ENCODE data around the gene STARD5. TPM values are rescaled to one million over a fixed set of nuclear protein-coding genes. Genes with fewer than 3 reads are reported as not detected.
A peak's percentile ranks its signal among the peaks of the same experiment; 100 is the strongest.
"Not testable (repeated sequence)": the region's sequence is repeated elsewhere in the genome, so short reads cannot be mapped to it uniquely, and the experiment has no call there.

The STARD5 gene
- total RNA-seq, 1 donor from 2014 or later = 17.1 TPM

GRCh38 chr15:81337241-81337640 is 13.3 kb upstream of the STARD5 start:
- no peak for ATAC-seq

GRCh38 chr15:81336568-81336967 is 12.6 kb upstream of the STARD5 start:
- ATAC-seq = no peak

GRCh38 chr15:81335631-81336030 is 11.7 kb upstream of the STARD5 start:
- ATAC-seq = no peak

GRCh38 chr15:81334768-81335435 is 11.0 kb upstream of the STARD5 start:
- no peak for ATAC-seq

- ATAC-seq = no peak
Measured at GRCh38 chr15:81333363-81333762, 9.4 kb upstream of the STARD5 start.

GRCh38 chr15:81332326-81332725 is 8.4 kb upstream of the STARD5 start:
- no peak for ATAC-seq

- no peak for ATAC-seq
Measured at GRCh38 chr15:81331600-81331999, 7.7 kb upstream of the STARD5 start.

GRCh38 chr15:81331141-81331540 is 7.2 kb upstream of the STARD5 start:
- ATAC-seq = not testable (repeated sequence)

GRCh38 chr15:81330366-81331090 is 6.6 kb upstream of the STARD5 start:
- ATAC-seq = no peak

GRCh38 chr15:81329446-81329845 is 5.5 kb upstream of the STARD5 start:
- ATAC-seq = no peak

- no peak for ATAC-seq
Measured at GRCh38 chr15:81327516-81327915, 3.6 kb upstream of the STARD5 start.

GRCh38 chr15:81326466-81327212 is 2.7 kb upstream of the STARD5 start:
- no peak for ATAC-seq

GRCh38 chr15:81323559-81323943 is 390 bp downstream of the STARD5 start:
- peak; percentile 22 for ATAC-seq

GRCh38 chr15:81322676-81323253 is 1.2 kb downstream of the STARD5 start:
- ATAC-seq = peak; percentile 59

- ATAC-seq = no peak
Measured at GRCh38 chr15:81321667-81322066, 2.3 kb downstream of the STARD5 start.

- ATAC-seq = no peak
Measured at GRCh38 chr15:81317642-81318017, 6.3 kb downstream of the STARD5 start.

- no peak for ATAC-seq
Measured at GRCh38 chr15:81316267-81316666, 7.7 kb downstream of the STARD5 start.

- ATAC-seq = no peak
Measured at GRCh38 chr15:81315452-81316175, 8.3 kb downstream of the STARD5 start.

GRCh38 chr15:81314378-81314777 is 9.6 kb downstream of the STARD5 start:
- ATAC-seq = no peak

GRCh38 chr15:81313686-81314085 is 10.3 kb downstream of the STARD5 start:
- ATAC-seq = no peak

GRCh38 chr15:81312790-81313543 is 11.0 kb downstream of the STARD5 start:
- peak; percentile 88 for ATAC-seq

All from esophagus mucosa (tissue), 1 donor.